Left lung (tissue), 10 donors: ENCODE measurements around the gene SOX12. TPM values are rescaled to one million over a fixed set of nuclear protein-coding genes. Genes with fewer than 3 reads are reported as not detected.
A peak's percentile ranks its signal among the peaks of the same experiment; 100 is the strongest.

Source experiments
- ATAC-seq: fragments of 200-7000 bp; cut with Tn5 transposase; one replicate; pipeline ENCODE4 v1.9.1; 2020; ENCODE audit warnings: moderate library complexity
- DNase-seq, 4 donors: peaks; one replicate each; pipeline ENCODE4 v3.0.0-alpha.2; 2013 to 2020
- H3K27ac ChIP-seq, 2 donors: fragments of 200-600 bp; sonication (generic) in 1 of 2; one replicate each; pipeline versions ENCODE4 v1.5.0 to v1.8.0; 2020 to 2021
- H3K27me3 ChIP-seq, 2 donors: fragments of 200-600 bp; sonication (generic) in 1 of 2; one replicate each; pipeline versions ENCODE4 v1.5.0 to v1.8.0; 2020 to 2021
- H3K36me3 ChIP-seq, 2 donors: fragments of 200-600 bp; sonication (generic) in 1 of 2; one replicate each; pipeline versions ENCODE4 v1.5.0 to v1.8.0; 2020 to 2021
- H3K4me1 ChIP-seq, 2 donors: fragments of 200-600 bp; one replicate each; pipeline ENCODE4 v1.8.0; 2021
- H3K4me3 ChIP-seq, 2 donors: fragments of 200-600 bp; sonication (generic) in 1 of 2; one replicate each; pipeline versions ENCODE4 v1.5.0 to v1.8.0; 2020 to 2021; ENCODE audit warnings: mild to moderate bottlenecking in 1 of 2
- H3K9me3 ChIP-seq, 2 donors: fragments of 200-600 bp; sonication (generic) in 1 of 2; one replicate each; pipeline versions ENCODE4 v1.5.0 to v1.8.0; 2020 to 2021
- intact Hi-C, 2 donors: fragments of 100-400 bp; cut with DNase I; formaldehyde crosslinking; loops; one replicate each; pipeline versions ENCODE4 v1.11.2 to v1.14.2; 2022
- polyA plus RNA-seq, 6 donors: library from polyadenylated mRNA; unstranded; fragments of 120-200 nt; gene quantifications; one replicate each; pipeline ENCODE4 v1.2.1, GENCODE V29; 2013; ENCODE audit not compliant: insufficient read length in 6 of 6
- total RNA-seq, 2 donors: library from RNA; stranded (reverse); fragmentation: NEBNext Ultra II Directional; extraction: Animal tissue kit (Norgen Biotek cat#: 25700); gene quantifications; one replicate each; pipeline ENCODE4 v1.2.1, GENCODE V29; 2021
- TF ChIP-seq, protein P1 (sequence below), 2 donors: fragments of 200-600 bp; sonication (generic) in 1 of 2; IDR thresholded peaks; one replicate each; pipeline versions ENCODE4 v1.5.0 to v1.8.0; 2021; ENCODE audit warnings: antibody characterized with exemption in 2 of 2
- donor health status: DM: no; HTN: yes; CAD: no.
- donor health status: DM: no; HTN: no; CAD: no.

The SOX12 gene
- total and polyA plus RNA-seq, 8 donors, result 14.0 to 39.3 (median 30.6) TPM

DNA sequence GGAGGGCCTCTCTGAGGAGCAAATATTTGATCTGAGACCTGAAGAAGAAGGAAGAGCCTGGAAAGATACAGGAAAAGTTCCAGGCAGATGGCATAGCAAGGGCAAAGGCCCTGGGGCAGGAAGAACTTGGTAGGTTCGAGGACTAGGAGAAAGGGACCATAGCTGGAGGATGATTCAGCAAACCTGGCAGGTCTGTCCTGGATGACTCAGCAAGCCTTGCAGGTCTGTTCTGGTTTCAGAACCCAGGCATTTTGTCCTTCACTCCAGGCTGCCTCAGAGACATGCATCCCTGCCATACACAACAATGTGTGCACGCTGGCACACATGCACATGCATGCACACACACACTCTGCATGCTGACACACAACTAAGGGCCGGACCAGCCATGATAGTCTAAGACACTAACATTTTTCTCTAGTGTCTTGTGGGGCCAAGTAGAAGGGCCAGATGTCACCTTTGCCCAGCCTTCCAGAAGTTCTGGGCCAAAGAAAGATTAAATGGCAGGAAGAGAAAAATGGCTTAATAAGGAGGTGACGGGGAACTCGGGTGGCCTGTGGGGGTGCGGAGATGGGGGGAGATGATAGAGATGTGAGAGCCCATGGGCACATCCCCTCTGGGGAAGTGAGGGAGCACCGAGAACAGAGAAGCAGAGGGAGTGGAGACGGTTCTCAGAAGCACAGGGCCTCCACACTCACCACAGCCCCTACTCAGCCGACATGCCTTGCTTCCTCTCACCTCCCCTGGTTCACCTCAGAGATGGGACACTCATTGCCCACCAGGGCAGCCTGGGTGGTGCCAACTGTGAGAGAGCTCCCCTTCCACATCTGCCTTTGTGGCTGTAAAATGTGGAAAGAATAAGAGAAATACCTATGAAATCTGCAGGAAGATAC lies 39.8 kb downstream of the SOX12 start:
- H3K4me3 ChIP-seq, result no peak overlapping the region
- H3K27ac ChIP-seq, result no peak overlapping the region
- intact Hi-C loops, result no loop called here
- peaks cover 0 to 31% of the 10 kb centered on the region in 2 donors for H3K4me1 ChIP-seq
- no peaks in the 10 kb centered on the region for H3K27me3 ChIP-seq
- no peaks in the 10 kb centered on the region for H3K9me3 ChIP-seq
- DNase-seq (no peak), ATAC-seq (no peak)
- no peaks in the 10 kb centered on the region for H3K36me3 ChIP-seq
- TF ChIP-seq, protein P1, sequence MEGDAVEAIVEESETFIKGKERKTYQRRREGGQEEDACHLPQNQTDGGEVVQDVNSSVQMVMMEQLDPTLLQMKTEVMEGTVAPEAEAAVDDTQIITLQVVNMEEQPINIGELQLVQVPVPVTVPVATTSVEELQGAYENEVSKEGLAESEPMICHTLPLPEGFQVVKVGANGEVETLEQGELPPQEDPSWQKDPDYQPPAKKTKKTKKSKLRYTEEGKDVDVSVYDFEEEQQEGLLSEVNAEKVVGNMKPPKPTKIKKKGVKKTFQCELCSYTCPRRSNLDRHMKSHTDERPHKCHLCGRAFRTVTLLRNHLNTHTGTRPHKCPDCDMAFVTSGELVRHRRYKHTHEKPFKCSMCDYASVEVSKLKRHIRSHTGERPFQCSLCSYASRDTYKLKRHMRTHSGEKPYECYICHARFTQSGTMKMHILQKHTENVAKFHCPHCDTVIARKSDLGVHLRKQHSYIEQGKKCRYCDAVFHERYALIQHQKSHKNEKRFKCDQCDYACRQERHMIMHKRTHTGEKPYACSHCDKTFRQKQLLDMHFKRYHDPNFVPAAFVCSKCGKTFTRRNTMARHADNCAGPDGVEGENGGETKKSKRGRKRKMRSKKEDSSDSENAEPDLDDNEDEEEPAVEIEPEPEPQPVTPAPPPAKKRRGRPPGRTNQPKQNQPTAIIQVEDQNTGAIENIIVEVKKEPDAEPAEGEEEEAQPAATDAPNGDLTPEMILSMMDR (IDR thresholded peaks at IDR 0.05), result no peak

DNA sequence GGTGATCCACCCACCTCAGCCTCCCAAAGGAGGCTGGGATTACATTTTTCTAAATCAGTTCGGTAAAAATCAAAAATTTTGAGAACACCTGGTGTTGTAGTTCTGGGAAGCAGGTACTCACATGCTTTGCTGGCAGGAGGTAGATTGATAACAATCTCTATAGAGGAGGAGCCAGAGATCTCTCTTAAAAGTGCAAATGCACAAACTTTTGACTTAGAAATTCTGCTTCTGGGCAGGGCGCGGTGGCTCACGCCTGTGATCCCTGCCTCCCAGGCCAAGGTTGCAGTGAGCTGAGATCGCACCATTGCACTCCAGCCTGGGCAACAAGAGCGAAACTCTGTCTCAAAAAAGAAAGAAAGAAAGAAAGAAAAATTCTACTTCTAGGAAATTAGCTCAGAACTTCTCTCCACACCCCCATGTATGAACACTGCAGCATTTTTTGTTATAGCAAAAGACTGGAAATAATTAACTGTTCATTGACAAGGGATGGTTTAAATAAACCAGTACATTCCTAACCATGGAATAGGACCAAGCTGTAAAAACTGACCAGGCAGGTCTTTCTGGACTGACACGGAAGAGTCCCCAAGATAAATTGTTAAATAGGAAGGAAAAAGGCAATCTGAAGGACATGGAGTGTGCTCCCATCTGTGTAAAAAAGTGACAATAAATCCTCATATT lies 40.8 kb downstream of the SOX12 start:
- H3K9me3 ChIP-seq, result no peaks in the 10 kb centered on the region
- H3K27me3 ChIP-seq, result no peaks in the 10 kb centered on the region
- H3K36me3 ChIP-seq, result no peaks in the 10 kb centered on the region
- peaks cover 7 to 39% of the 10 kb centered on the region in 2 donors for H3K4me1 ChIP-seq
- DNase-seq, result no peak
- H3K27ac ChIP-seq, result peak overlapping the region in 1 of 2 donors; percentile 7
- TF ChIP-seq, protein P1 (IDR thresholded peaks at IDR 0.05), result no peak
- intact Hi-C loops, result no loop called here
- H3K4me3 ChIP-seq, result no peak overlapping the region
- no peak for ATAC-seq

DNA sequence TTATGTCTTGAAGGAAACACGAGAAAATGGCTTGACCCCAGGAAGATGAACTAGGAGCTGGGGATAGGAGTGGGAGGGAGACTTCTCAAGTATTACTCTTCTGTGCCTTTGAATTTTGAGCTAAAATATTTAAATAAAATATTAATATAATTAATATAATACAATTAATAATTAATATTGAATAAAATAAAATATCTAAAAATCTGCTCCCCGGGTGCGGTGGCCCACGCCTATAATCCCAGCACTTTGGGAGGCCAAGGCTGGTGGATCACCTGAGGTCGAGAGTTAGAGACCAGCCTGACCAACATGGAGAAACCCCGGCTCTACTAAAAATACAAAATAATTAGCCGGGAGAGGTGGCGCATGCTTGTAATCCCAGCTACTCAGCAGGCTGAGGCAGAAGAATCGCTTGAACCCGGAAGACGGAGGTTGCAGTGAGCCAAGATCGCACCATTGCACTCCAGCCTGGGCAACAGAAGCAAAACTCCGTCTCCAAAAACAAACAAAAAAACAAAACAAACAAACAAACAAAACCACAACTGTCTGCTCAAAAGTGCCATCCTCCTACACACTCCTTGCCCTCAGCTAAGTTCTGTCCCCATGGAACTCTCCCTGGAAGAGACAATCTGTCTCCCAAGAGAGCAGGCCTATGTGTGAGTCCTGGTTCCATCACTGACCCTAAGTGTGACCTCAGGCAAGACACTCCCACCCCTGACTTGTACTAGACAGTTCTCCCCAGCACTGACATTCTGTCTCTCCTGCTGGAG lies 41.5 kb downstream of the SOX12 start:
- DNase-seq, result no peak
- no peak overlapping the region for H3K4me3 ChIP-seq
- H3K36me3 ChIP-seq, result no peaks in the 10 kb centered on the region
- H3K27ac ChIP-seq, result no peak overlapping the region
- ATAC-seq, result no peak
- TF ChIP-seq, protein P1 (IDR thresholded peaks at IDR 0.05), result no peak
- no peaks in the 10 kb centered on the region for H3K27me3 ChIP-seq
- peaks cover 13 to 46% of the 10 kb centered on the region in 2 donors for H3K4me1 ChIP-seq
- H3K9me3 ChIP-seq, result no peaks in the 10 kb centered on the region
- intact Hi-C loops, result no loop called here

DNA sequence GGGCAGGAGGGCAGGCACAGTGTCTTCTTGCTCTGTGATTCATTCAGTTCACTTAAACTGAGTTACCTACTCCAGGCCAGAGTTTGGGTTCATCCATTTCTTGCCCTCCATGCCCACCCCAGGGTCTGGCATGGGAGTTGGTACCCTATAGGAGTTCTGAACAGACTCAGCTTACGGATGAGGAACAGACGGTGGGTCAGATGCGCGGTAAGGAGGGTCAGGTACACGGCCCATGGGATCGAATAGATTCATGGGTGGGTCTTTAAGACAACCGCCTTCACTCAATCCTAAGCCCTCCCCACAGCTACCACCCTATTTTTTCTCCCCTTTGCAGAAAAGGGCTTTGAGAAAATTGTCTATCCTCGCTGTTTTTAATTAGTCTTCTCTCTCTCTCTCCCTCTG lies 42.1 kb downstream of the SOX12 start:
- Histone ChIP-seq H3K4me1 (peaks cover 17 to 47% of the 10 kb centered on the region in 2 donors), H3K9me3 (no peaks in the 10 kb centered on the region), H3K4me3 (no peak overlapping the region), H3K36me3 (no peaks in the 10 kb centered on the region), H3K27me3 (no peaks in the 10 kb centered on the region), H3K27ac (no peak overlapping the region)
- TF ChIP-seq, protein P1 (IDR thresholded peaks at IDR 0.05), result no peak
- ATAC-seq (no peak), DNase-seq (no peak)
- intact Hi-C loops, result no loop called here
